SU-DHL-6 (cell line): ENCODE measurements around the gene C1orf210.

ENCODE experiments used
- CTCF ChIP-seq: fragments of 200-600 bp; sonication (generic); IDR thresholded peaks from one replicate; pipeline ENCODE4 v1.5.1; 2017; ENCODE audit warnings: antibody characterized with exemption, mild to moderate bottlenecking, low read length, moderate library complexity; ENCODE audit not compliant: insufficient read depth, poor library complexity, severe bottlenecking
- EZH2phosphoT487 ChIP-seq: fragments of 200-600 bp; sonication (generic), shearing (Covaris generic); conservative IDR thresholded peaks from 2 replicates; pipeline ENCODE4 v1.6.1; 2018; ENCODE audit warnings: mild to moderate bottlenecking, antibody characterized with exemption, low read length, moderate library complexity, mixed read lengths

GRCh38 chr1:43293896-43294760 is 8.7 kb upstream of the C1orf210 start:
- TF ChIP-seq CTCF (no peak), EZH2phosphoT487 (no peak)
